ENCODE measurements around the gene ZNF433. TPM values are rescaled to one million over a fixed set of nuclear protein-coding genes. Genes with fewer than 3 reads are reported as not detected.

The ZNF433 gene
- total RNA-seq, 3 donors from 2014 or later (not counting 1 experiment from before 2014, with no cell fraction given): 3.4 to 9.0 (median 3.9) TPM

- WGBS (ENCODE audit: insufficient coverage): under 1% methylated on average over 46 of the region's 46 CpGs
- Mint-ChIP-seq H3K36me3 (no peaks in the 10 kb centered on the region), H3K4me1 (peaks cover 12% of the 10 kb centered on the region in 2 donors), H3K4me3 (peak within 1 kb of the TSS; percentile 93), H3K9me3 (no peaks in the 10 kb centered on the region), H3K27ac (peak within 1 kb of the TSS in 1 of 2 donors; percentile 60), H3K27me3 (ENCODE audit: low read depth in 2 of 2) (peaks cover 7 to 8% of the 10 kb centered on the region in 2 donors)
- no peaks in the 10 kb centered on the region for H3K9me3 ChIP-seq (ENCODE audit: control insufficient read depth, insufficient read depth, low read length)
- DNase-seq: peak; percentile 43 to 57
- TF ChIP-seq CTCF (IDR thresholded peaks at IDR 0.05): no peak
- intact Hi-C loops (cut with micrococcal nuclease): no loop called here
- no peak within 1 kb of the TSS for H3K27ac ChIP-seq (ENCODE audit: low read length)
- H3K27me3 ChIP-seq (ENCODE audit: control insufficient read depth, insufficient read depth, low read length): no peaks in the 10 kb centered on the region
- no peaks in the 10 kb centered on the region for H3K36me3 ChIP-seq (ENCODE audit: control insufficient read depth, insufficient read depth, low read length)
- H3K4me3 ChIP-seq (ENCODE audit: low read length): peak within 1 kb of the TSS; percentile 59
- peak; percentile 81 to 88 (median 83) for ATAC-seq
- H3K4me1 ChIP-seq (ENCODE audit: control insufficient read depth, insufficient read depth, low read length): peaks cover 14% of the 10 kb centered on the region
These were observed 17.2 kb upstream of the ZNF433 start, which contains the start of gene ZNF878 for GRCh38 chr19:12052497-12053169. Gene ZNF878 (minus strand): TSS chr19:12052961. CDS start chr19:12052801, 160 bp downstream.

GRCh38 chr19:12052091-12052496 lies 16.6 kb upstream of the ZNF433 start:
- TF ChIP-seq CTCF (IDR thresholded peaks at IDR 0.05): no peak
- Histone ChIP-seq H3K36me3 (ENCODE audit: control insufficient read depth, insufficient read depth, low read length) (no peaks in the 10 kb centered on the region), H3K9me3 (ENCODE audit: control insufficient read depth, insufficient read depth, low read length) (no peaks in the 10 kb centered on the region), H3K27ac (ENCODE audit: low read length) (no peak overlapping the region), H3K4me1 (ENCODE audit: control insufficient read depth, insufficient read depth, low read length) (peaks cover 14% of the 10 kb centered on the region), H3K27me3 (ENCODE audit: control insufficient read depth, insufficient read depth, low read length) (no peaks in the 10 kb centered on the region), H3K4me3 (ENCODE audit: low read length) (peak overlapping the region; percentile 59)
- H3K4me1 Mint-ChIP-seq: peaks cover 12% of the 10 kb centered on the region in 2 donors
- peak in 1 of 2 donors; percentile 41 for DNase-seq
- H3K4me3 Mint-ChIP-seq: peak overlapping the region; percentile 93
- peak in 2 of 3 donors; percentile 24 to 50 for ATAC-seq
- peak overlapping the region in 1 of 2 donors; percentile 60 for H3K27ac Mint-ChIP-seq
- intact Hi-C loops (cut with micrococcal nuclease): no loop called here
- peaks cover 7 to 8% of the 10 kb centered on the region in 2 donors for H3K27me3 Mint-ChIP-seq (ENCODE audit: low read depth in 2 of 2)
- 4% methylated on average over 14 of the region's 14 CpGs for WGBS (ENCODE audit: insufficient coverage)
- H3K9me3 Mint-ChIP-seq: no peaks in the 10 kb centered on the region
- H3K36me3 Mint-ChIP-seq: no peaks in the 10 kb centered on the region

- Histone ChIP-seq H3K36me3 (ENCODE audit: control insufficient read depth, insufficient read depth, low read length) (no peaks in the 10 kb centered on the region), H3K27me3 (ENCODE audit: control insufficient read depth, insufficient read depth, low read length) (no peaks in the 10 kb centered on the region), H3K4me3 (ENCODE audit: low read length) (no peak overlapping the region), H3K9me3 (ENCODE audit: control insufficient read depth, insufficient read depth, low read length) (peaks cover 17% of the 10 kb centered on the region), H3K27ac (ENCODE audit: low read length) (no peak overlapping the region), H3K4me1 (ENCODE audit: control insufficient read depth, insufficient read depth, low read length) (peaks cover 8% of the 10 kb centered on the region)
- ATAC-seq (no peak), DNase-seq (no peak)
- intact Hi-C loops (cut with micrococcal nuclease): no loop called here
- peaks cover 15% of the 10 kb centered on the region for H3K36me3 Mint-ChIP-seq
- H3K9me3 Mint-ChIP-seq: peaks cover 4 to 13% of the 10 kb centered on the region in 2 donors
- peaks cover 3 to 7% of the 10 kb centered on the region in 2 donors for H3K27me3 Mint-ChIP-seq (ENCODE audit: low read depth in 2 of 2)
- no peak for TF ChIP-seq CTCF (IDR thresholded peaks at IDR 0.05)
- H3K4me3 Mint-ChIP-seq: no peak overlapping the region
- 100% methylated on average over 2 of the region's 2 CpGs for WGBS (ENCODE audit: insufficient coverage)
- peaks cover 7% of the 10 kb centered on the region in 2 donors for H3K4me1 Mint-ChIP-seq
- no peak overlapping the region for H3K27ac Mint-ChIP-seq
These were observed 12.4 kb upstream of the ZNF433 start for GRCh38 chr19:12047868-12048267.
